GM12873 (cell line): ENCODE measurements around the gene CCL22.

Experiments used
- CTCF ChIP-seq: IDR thresholded peaks from 2 replicates; pipeline ENCODE4 v1.5.1; 2012; ENCODE audit warnings: low read depth, mild to moderate bottlenecking, moderate library complexity, low read length, control low read depth; ENCODE audit not compliant: insufficient read depth; ENCODE audit errors: missing control alignments

CCL22 gene

GRCh38 chr16:57360321-57360935, 1.8 kb downstream of the CCL22 start:
- no peak for TF ChIP-seq CTCF

- no peak for TF ChIP-seq CTCF
Observed at GRCh38 chr16:57361404-57361803, 2.8 kb downstream of the CCL22 start.

GRCh38 chr16:57364143-57364542, 5.6 kb downstream of the CCL22 start:
- TF ChIP-seq CTCF: no peak

- no peak for TF ChIP-seq CTCF
Observed at GRCh38 chr16:57366544-57367040, 8.0 kb downstream of the CCL22 start.

- no peak for TF ChIP-seq CTCF
Observed at GRCh38 chr16:57367116-57367752, 8.7 kb downstream of the CCL22 start.

GRCh38 chr16:57371494-57372371, 13.2 kb downstream of the CCL22 start:
- TF ChIP-seq CTCF: no peak

GRCh38 chr16:57372372-57373116, 14.0 kb downstream of the CCL22 start, which contains the start of gene CX3CL1:
TSS of gene CX3CL1 (plus strand) at chr16:57372490. CDS start at chr16:57372569, 79 bp downstream.
- no peak for TF ChIP-seq CTCF
